Keratinocyte (primary cell): ENCODE results near the gene PRDX1.

Experiments
- CTCF ChIP-seq, 3 experiments: IDR thresholded peaks in 1 of 3; conservative IDR thresholded peaks in 1 of 3; optimal IDR thresholded peaks in 1 of 3; 2 replicates in 2 of 3; 3 replicates in 1 of 3; pipeline versions ENCODE3 to v1.5.1; 2011; ENCODE audit warnings: low read length in 3 of 3, mild to moderate bottlenecking in 3 of 3, moderate library complexity in 2 of 3, control low read depth in 1 of 3, inconsistent platforms in 1 of 3; ENCODE audit not compliant: insufficient read depth in 2 of 3; ENCODE audit errors: extremely low read depth in 1 of 3
- EZH2 ChIP-seq: IDR thresholded peaks from one replicate; pipeline ENCODE4 v1.6.1; 2012; ENCODE audit warnings: inconsistent platforms, mild to moderate bottlenecking, low read length, moderate library complexity

GRCh38 chr1:45543581-45544417, 22.1 kb upstream of the PRDX1 start:
- TF ChIP-seq CTCF (optimal IDR thresholded peaks at IDR 0.05 in 1 of 3, IDR thresholded peaks at IDR 0.05 in 1 of 3, conservative IDR thresholded peaks at IDR 0.05 in 1 of 3; ENCODE audit: extremely low read depth in 1 of 3, insufficient read depth in 2 of 3, low read length in 3 of 3), result no peak
- TF ChIP-seq EZH2, result no peak
